ES-I3 (cell line): ENCODE measurements around the gene BIRC5.

Experiments used
- H3K36me3 ChIP-seq: 2 replicates; pipeline ENCODE4 v1.6.1; 2013; ENCODE audit warnings: mild to moderate bottlenecking, low read length, control low read depth, moderate library complexity; ENCODE audit not compliant: insufficient read depth
- H3K4me1 ChIP-seq: 2 replicates; pipeline ENCODE4 v1.6.1; 2013; ENCODE audit warnings: mild to moderate bottlenecking, control low read depth, low read length; ENCODE audit not compliant: insufficient read depth
- H3K9ac ChIP-seq: 2 replicates; pipeline ENCODE4 v1.6.1; 2013; ENCODE audit warnings: low read depth, mild to moderate bottlenecking, low read length, moderate library complexity
- H3K9me3 ChIP-seq: 2 replicates; pipeline ENCODE4 v1.6.1; 2013; ENCODE audit warnings: mild to moderate bottlenecking, low read length, moderate library complexity; ENCODE audit not compliant: control insufficient read depth, insufficient read depth

Gene BIRC5

DNA sequence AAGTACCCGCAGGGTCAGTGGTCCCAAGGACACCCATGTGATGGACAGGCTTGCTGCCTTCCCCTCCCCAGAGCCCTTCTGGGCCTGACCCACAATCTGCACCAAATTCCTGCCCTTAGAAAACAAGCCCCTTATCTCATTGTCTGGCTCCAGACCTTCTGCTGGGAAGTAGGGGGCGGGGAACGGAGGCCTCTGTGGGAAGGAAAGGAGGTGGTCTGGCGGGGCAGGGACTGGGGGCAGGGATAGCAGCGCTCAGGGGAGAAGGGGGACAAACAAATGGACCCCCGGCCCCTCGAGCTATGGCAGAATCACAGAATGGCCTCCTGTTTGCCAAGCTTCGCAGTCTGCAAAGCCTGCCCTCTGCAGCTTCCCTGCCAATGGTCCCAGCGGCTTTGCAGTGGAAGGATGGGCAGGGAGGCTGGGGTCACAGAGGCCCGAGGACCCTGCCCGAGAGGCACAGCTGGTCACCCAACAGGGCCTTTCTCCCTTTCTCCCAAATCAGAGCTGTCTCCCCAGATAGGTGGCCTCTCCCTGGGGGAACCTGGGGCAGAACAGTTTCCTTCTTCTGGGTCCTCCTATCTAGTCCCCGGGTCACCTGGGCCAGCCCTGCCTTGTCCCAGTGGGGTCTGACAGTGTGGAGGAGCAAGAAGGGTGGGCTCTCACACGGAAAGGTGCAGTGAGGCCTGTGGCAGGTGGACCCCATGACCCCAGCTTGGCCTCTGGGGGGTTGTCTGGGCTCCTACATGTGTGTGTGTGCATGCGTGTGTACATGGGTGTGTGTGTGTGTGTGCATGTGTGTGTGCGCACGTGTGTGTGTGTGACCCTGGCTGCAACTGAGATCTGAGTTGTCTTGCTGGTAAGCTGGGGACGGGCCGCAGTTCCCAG, 42.9 kb downstream of the BIRC5 start:
- H3K9me3 ChIP-seq = no peaks in the 10 kb centered on the region
- no peak overlapping the region for H3K9ac ChIP-seq
- peaks cover 32% of the 10 kb centered on the region for H3K4me1 ChIP-seq
- no peaks in the 10 kb centered on the region for H3K36me3 ChIP-seq

DNA sequence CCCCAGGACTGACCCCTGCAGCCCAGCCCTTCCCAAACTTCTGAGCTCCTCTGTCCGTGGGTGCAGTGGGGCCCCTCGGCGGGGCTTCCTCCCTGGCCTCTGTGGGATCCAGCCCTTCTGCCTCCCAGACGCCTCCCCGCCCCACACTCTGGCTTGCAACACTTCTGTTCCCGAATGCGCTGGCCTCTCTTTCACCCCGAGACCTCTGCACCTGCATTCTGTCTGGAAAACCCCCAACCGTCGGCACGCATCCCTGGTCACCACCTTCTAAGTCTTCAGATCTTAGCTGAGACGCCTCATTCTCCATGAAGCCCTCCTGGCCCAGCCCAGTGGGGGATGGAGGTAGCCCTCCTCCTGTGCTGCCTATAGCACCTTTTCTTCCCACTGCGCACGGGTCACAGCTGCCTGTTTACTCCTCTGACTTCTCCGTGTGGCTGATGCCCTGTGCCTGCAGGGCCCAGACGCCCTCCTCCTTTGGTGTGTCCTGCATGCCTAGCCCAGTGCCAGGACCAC, 43.8 kb downstream of the BIRC5 start:
- Histone ChIP-seq H3K9ac (no peak overlapping the region), H3K9me3 (no peaks in the 10 kb centered on the region), H3K36me3 (no peaks in the 10 kb centered on the region), H3K4me1 (peaks cover 32% of the 10 kb centered on the region)

- H3K9me3 ChIP-seq = no peaks in the 10 kb centered on the region
- H3K36me3 ChIP-seq = no peaks in the 10 kb centered on the region
- H3K4me1 ChIP-seq = peaks cover 32% of the 10 kb centered on the region
- no peak overlapping the region for H3K9ac ChIP-seq
Observed at GRCh38 chr17:78258323-78259191, 44.5 kb downstream of the BIRC5 start.

DNA sequence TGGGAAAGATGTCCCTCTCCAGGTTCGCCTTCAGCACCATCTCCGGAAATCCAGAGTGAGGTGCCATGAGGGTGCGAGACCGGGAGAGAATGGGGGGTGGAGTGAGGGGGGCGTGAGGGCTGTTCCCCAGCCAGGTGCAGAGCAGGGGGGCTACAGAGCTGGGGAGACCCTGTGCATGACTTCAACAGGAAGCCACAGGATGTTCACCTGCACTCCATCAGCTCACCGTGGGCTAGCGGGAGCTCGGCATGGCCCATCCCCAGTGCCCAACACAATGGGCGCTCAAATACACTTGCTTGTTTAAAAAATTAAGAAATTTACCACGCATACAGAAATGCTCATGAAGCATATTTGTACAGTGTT, 45.1 kb downstream of the BIRC5 start:
- H3K36me3 ChIP-seq = no peaks in the 10 kb centered on the region
- H3K9ac ChIP-seq = no peak overlapping the region
- peaks cover 32% of the 10 kb centered on the region for H3K4me1 ChIP-seq
- H3K9me3 ChIP-seq = no peaks in the 10 kb centered on the region

GRCh38 chr17:78263063-78263735, 49.1 kb downstream of the BIRC5 start:
- Histone ChIP-seq H3K9ac (no peak overlapping the region), H3K36me3 (no peaks in the 10 kb centered on the region), H3K9me3 (no peaks in the 10 kb centered on the region), H3K4me1 (peaks cover 36% of the 10 kb centered on the region)

- Histone ChIP-seq H3K36me3 (no peaks in the 10 kb centered on the region), H3K9ac (no peak overlapping the region), H3K9me3 (no peaks in the 10 kb centered on the region), H3K4me1 (peaks cover 36% of the 10 kb centered on the region)
Observed at GRCh38 chr17:78263736-78264340, 49.8 kb downstream of the BIRC5 start.

GRCh38 chr17:78264590-78264989, 50.5 kb downstream of the BIRC5 start:
- H3K9me3 ChIP-seq = no peaks in the 10 kb centered on the region
- H3K36me3 ChIP-seq = no peaks in the 10 kb centered on the region
- peaks cover 39% of the 10 kb centered on the region for H3K4me1 ChIP-seq

DNA sequence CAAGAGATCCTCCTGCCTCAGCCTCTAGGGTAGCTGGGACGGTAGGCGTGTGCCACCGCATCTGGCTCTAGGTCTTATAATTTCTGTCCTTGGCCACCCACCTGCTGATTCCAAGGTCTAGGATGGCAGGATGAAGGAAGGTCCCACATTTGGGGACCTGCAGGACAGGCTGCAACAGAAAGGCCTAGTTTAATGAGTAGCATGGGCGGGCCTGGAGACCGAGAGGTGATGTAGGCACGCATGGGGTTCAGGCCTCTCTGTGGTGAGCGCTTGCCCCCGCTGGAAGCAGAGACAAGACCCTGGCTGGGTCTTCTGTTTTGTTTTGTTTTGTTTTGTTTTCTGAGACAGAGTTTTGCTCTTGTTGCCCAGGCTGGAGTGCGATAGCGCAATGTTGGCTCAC, 51.1 kb downstream of the BIRC5 start:
- H3K9me3 ChIP-seq = no peaks in the 10 kb centered on the region
- H3K36me3 ChIP-seq = no peaks in the 10 kb centered on the region
- H3K9ac ChIP-seq = no peak overlapping the region
- H3K4me1 ChIP-seq = peaks cover 44% of the 10 kb centered on the region

More at GRCh38 chr17:78264590-78264989, 50.5 kb downstream of the BIRC5 start:
- no peak overlapping the region for H3K9ac ChIP-seq

GRCh38 chr17:78266231-78266631, 52.2 kb downstream of the BIRC5 start:
- peaks cover 51% of the 10 kb centered on the region for H3K4me1 ChIP-seq
- no peaks in the 10 kb centered on the region for H3K36me3 ChIP-seq
- H3K9me3 ChIP-seq = no peaks in the 10 kb centered on the region

GRCh38 chr17:78266771-78267170, 52.7 kb downstream of the BIRC5 start:
- Histone ChIP-seq H3K36me3 (no peaks in the 10 kb centered on the region), H3K4me1 (peaks cover 51% of the 10 kb centered on the region), H3K9me3 (no peaks in the 10 kb centered on the region), H3K9ac (no peak overlapping the region)

More at GRCh38 chr17:78266231-78266631, 52.2 kb downstream of the BIRC5 start:
- no peak overlapping the region for H3K9ac ChIP-seq

DNA sequence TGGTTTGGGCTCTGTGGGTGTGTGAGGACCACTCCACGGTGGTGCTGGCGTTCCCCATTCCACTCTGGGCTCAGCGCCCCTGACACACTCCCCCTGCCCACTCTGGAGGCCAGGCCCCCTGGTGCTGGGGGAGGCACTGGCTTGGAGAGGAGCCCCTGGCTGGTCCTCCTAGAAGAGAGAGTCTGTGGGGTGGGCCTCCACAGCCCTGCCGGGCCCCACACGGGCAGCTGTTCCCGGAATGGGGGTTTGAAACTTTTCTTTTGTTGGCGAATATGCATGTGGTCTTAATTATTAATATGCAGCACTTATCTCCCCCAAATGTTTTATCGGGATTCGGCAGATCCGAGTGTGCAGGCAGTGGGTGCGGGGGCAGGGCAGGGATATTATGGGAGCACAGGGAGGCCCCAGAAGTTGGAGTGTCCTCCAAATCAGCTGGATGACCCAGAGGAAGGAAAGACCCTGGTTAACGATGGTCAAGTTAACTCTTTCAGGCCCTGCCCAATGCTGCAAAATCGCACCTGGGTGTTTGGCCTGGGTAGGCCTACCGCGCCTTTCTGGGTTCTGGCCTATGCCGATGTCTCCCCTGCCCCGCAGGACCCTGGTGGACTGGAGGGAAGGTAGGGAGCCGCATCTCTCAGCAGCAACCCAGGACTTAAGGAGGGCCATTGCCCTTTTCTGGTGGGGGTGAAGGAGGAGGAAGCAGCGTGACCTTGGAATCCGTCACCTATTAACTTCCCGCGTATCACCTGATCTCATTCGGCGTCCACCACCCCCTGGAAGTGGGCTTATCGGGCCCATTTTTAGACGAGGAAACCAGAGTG, 53.4 kb downstream of the BIRC5 start:
- H3K4me1 ChIP-seq = peaks cover 56% of the 10 kb centered on the region
- peak overlapping the region; percentile 39; the same call in 1 of the 2 replicates for H3K9ac ChIP-seq
- no peaks in the 10 kb centered on the region for H3K9me3 ChIP-seq
- no peaks in the 10 kb centered on the region for H3K36me3 ChIP-seq

DNA sequence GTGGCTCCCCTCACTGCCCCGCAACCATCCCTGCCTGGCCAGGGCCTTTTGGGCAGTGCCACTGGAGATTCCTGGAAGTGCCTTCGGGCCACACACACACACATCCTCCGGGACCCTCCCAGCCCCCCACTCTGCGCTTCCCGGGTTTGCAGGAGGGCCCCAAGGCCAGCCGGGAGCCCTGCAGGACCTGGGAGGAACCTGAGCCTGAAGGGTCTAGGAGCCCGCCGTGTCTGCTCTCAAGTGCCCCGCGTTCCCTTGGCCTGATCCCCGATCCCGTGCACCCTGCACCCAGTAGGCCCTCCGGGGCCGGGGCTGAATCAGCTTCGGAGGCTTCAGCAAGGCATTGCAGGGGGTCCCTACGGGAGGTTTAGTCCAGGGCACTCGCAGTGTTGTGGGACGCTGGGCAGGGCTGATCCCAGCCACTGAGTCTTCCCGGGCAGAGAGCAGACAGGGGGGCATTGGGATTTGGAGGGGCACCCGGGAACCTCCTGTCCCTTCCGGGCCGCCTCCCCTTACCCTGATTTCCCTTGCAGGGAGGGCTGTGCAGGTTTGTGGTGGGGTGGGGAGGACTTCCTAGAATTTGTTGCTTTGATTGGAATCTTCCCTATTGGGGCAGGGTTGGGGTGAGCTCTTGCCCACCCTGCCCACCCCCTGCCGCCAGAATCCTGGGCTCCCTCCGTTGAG, 54.3 kb downstream of the BIRC5 start:
- H3K36me3 ChIP-seq = no peaks in the 10 kb centered on the region
- H3K4me1 ChIP-seq = peaks cover 62% of the 10 kb centered on the region
- no peaks in the 10 kb centered on the region for H3K9me3 ChIP-seq
- H3K9ac ChIP-seq = peak overlapping the region; percentile 39
